ENCODE results near the gene DGKB.
"Not testable (repeated sequence)": the region's sequence is repeated elsewhere in the genome, so short reads cannot be mapped to it uniquely, and the experiment has no call there.

Gene DGKB

GRCh38 chr7:14368285-14368684 is 534.3 kb downstream of the DGKB start:
- no peak for DNase-seq

GRCh38 chr7:14351167-14351566 is 551.4 kb downstream of the DGKB start:
- no peak for DNase-seq

GRCh38 chr7:14341200-14341775 is 561.3 kb downstream of the DGKB start:
- no peak for DNase-seq

- DNase-seq, result no peak
These were observed 562.0 kb downstream of the DGKB start for GRCh38 chr7:14340393-14341074.

- DNase-seq, result no peak
These were observed 562.7 kb downstream of the DGKB start for GRCh38 chr7:14339861-14340260.

- DNase-seq, result no peak
These were observed 566.3 kb downstream of the DGKB start for GRCh38 chr7:14336256-14336655.

GRCh38 chr7:14332155-14332554 is 570.4 kb downstream of the DGKB start:
- DNase-seq, result no peak

- DNase-seq, result no peak
These were observed 577.8 kb downstream of the DGKB start for GRCh38 chr7:14324767-14325166.

GRCh38 chr7:14322724-14323123 is 579.8 kb downstream of the DGKB start:
- no peak for DNase-seq

- DNase-seq, result no peak
These were observed 580.6 kb downstream of the DGKB start for GRCh38 chr7:14321947-14322346.

- no peak for DNase-seq
These were observed 593.1 kb downstream of the DGKB start for GRCh38 chr7:14309432-14309831.

- no peak for DNase-seq
These were observed 597.2 kb downstream of the DGKB start for GRCh38 chr7:14305233-14305866.

GRCh38 chr7:14303536-14303935 is 599.0 kb downstream of the DGKB start:
- DNase-seq, result no peak

GRCh38 chr7:14294637-14295036 is 607.9 kb downstream of the DGKB start:
- DNase-seq, result no peak

GRCh38 chr7:14293434-14293833 is 609.1 kb downstream of the DGKB start:
- DNase-seq, result no peak

GRCh38 chr7:14292737-14293136 is 609.8 kb downstream of the DGKB start:
- no peak for DNase-seq

GRCh38 chr7:14289957-14290356 is 612.6 kb downstream of the DGKB start:
- no peak for DNase-seq

GRCh38 chr7:14288701-14289100 is 613.9 kb downstream of the DGKB start:
- no peak for DNase-seq

GRCh38 chr7:14287398-14287797 is 615.2 kb downstream of the DGKB start:
- no peak for DNase-seq

- no peak for DNase-seq
These were observed 616.5 kb downstream of the DGKB start for GRCh38 chr7:14286036-14286435.

GRCh38 chr7:14279065-14279871 is 623.3 kb downstream of the DGKB start:
- not testable (repeated sequence) for DNase-seq

- DNase-seq, result no peak
These were observed 627.2 kb downstream of the DGKB start for GRCh38 chr7:14275356-14275755.

GRCh38 chr7:14271441-14271840 is 631.1 kb downstream of the DGKB start:
- no peak for DNase-seq

- no peak for DNase-seq
These were observed 632.5 kb downstream of the DGKB start for GRCh38 chr7:14270099-14270498.
